KMS-11 (cell line): ENCODE measurements around the gene ADAM23.

Experiments
- H2AFZ ChIP-seq: fragments of 200-600 bp; sonication (generic); 2 replicates; pipeline ENCODE4 v1.6.1; 2016; ENCODE audit warnings: antibody characterized with exemption, mixed run types, low read depth
- H3K27ac ChIP-seq: fragments of 200-600 bp; sonication (generic); 2 replicates; pipeline ENCODE4 v1.6.1; 2016; ENCODE audit warnings: mild to moderate bottlenecking, mixed run types
- H3K27me3 ChIP-seq: fragments of 200-600 bp; sonication (generic); 2 replicates; pipeline ENCODE4 v1.6.1; 2017; ENCODE audit warnings: mild to moderate bottlenecking, low read depth, mixed run types, moderate library complexity; ENCODE audit not compliant: insufficient read depth
- H3K36me3 ChIP-seq: fragments of 200-600 bp; sonication (generic); 2 replicates; pipeline ENCODE4 v1.6.1; 2017; ENCODE audit warnings: mild to moderate bottlenecking, mixed run types; ENCODE audit not compliant: insufficient read depth
- H3K4me1 ChIP-seq: fragments of 200-600 bp; sonication (generic); 2 replicates; pipeline ENCODE4 v1.6.1; 2016; ENCODE audit warnings: mild to moderate bottlenecking, low read depth, mixed run types; ENCODE audit not compliant: poor library complexity, severe bottlenecking
- H3K4me2 ChIP-seq: fragments of 200-600 bp; sonication (generic); 2 replicates; pipeline ENCODE4 v1.7.0; 2016; ENCODE audit warnings: mild to moderate bottlenecking, mixed run types
- H3K4me3 ChIP-seq: fragments of 200-600 bp; sonication (generic); IDR thresholded peaks from 2 replicates; pipeline ENCODE4 v1.6.1; 2017; ENCODE audit warnings: low read depth, low read length, mixed read lengths; ENCODE audit not compliant: insufficient read depth
- H3K79me2 ChIP-seq: fragments of 200-600 bp; sonication (generic); 2 replicates; pipeline ENCODE4 v1.6.1; 2016; ENCODE audit warnings: low read depth, mixed run types; ENCODE audit not compliant: insufficient read depth
- H3K9ac ChIP-seq: fragments of 200-600 bp; sonication (generic); 2 replicates; pipeline ENCODE4 v1.6.1; 2016; ENCODE audit warnings: mild to moderate bottlenecking, mixed run types
- H4K20me1 ChIP-seq: fragments of 200-600 bp; sonication (generic); 2 replicates; pipeline ENCODE4 v1.6.1; 2016; ENCODE audit warnings: mild to moderate bottlenecking, mixed run types; ENCODE audit not compliant: insufficient read depth
- CTCF ChIP-seq: fragments of 200-600 bp; sonication (generic); conservative IDR thresholded peaks from 2 replicates; pipeline ENCODE4 v1.6.1; 2017; ENCODE audit warnings: low read depth, mild to moderate bottlenecking, antibody characterized with exemption, low read length, moderate library complexity, mixed read lengths

ADAM23 gene

GRCh38 chr2:206570199-206570598, 126.9 kb downstream of the ADAM23 start:
- H3K36me3 ChIP-seq, result no peaks in the 10 kb centered on the region
- H3K27me3 ChIP-seq, result no peaks in the 10 kb centered on the region

DNA sequence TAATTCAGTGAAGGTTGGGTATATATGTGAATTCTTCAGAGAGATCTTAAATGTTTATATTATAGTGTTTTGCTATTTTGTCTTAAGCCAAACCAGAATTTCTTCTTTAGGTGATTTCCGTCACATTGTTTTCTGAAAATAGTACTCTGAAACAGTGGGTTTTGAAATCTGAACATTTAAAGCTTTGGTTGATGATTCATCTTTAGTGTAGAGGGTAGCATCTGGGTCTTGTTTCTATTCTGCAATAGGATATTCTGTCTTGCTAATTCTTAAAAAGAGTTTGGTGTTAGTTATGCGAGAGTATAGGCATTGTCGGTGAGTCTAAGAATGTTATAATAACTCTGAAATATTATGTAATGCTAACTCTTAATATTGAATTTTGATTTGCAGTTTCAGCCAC, 129.4 kb downstream of the ADAM23 start:
- Histone ChIP-seq H3K4me1 (no peaks in the 10 kb centered on the region), H2AFZ (no peak overlapping the region), H3K4me3 (no peak overlapping the region), H3K79me2 (no peaks in the 10 kb centered on the region), H3K27ac (no peak overlapping the region), H3K36me3 (no peaks in the 10 kb centered on the region), H4K20me1 (no peaks in the 10 kb centered on the region), H3K27me3 (no peaks in the 10 kb centered on the region), H3K9ac (no peak overlapping the region), H3K4me2 (no peak overlapping the region)
- TF ChIP-seq CTCF, result no peak

More at GRCh38 chr2:206570199-206570598, 126.9 kb downstream of the ADAM23 start:
- no peak for TF ChIP-seq CTCF
- H3K27ac ChIP-seq, result no peak overlapping the region
- H3K4me2 ChIP-seq, result no peak overlapping the region
- H3K4me3 ChIP-seq, result no peak overlapping the region
- no peaks in the 10 kb centered on the region for H3K79me2 ChIP-seq
- no peaks in the 10 kb centered on the region for H3K4me1 ChIP-seq
- H3K9ac ChIP-seq, result no peak overlapping the region
- no peak overlapping the region for H2AFZ ChIP-seq
- no peaks in the 10 kb centered on the region for H4K20me1 ChIP-seq

DNA sequence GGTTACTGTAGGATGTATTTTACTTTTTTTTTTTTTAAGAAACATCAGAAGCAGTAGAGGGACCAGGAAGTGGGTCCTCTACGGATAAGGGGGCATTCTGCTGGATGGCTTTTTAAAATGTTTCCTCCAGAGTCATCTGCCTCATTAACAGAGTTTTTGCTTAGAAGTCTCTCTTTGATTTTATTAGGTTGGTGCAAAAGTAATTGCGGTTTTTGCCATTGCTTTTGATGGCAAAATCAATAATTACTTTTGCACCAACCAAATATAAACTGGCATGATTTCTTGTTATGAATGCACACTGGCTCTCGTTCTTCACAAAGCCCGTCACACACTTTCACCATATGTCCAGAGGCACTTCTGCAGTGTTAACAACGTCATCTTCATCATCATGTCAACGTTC, 130.5 kb downstream of the ADAM23 start:
- H3K27me3 ChIP-seq, result no peaks in the 10 kb centered on the region
- TF ChIP-seq CTCF, result no peak

GRCh38 chr2:206584323-206585116, 141.2 kb downstream of the ADAM23 start:
- Histone ChIP-seq H3K27me3 (no peaks in the 10 kb centered on the region), H3K9ac (no peak overlapping the region), H3K4me3 (no peak overlapping the region), H2AFZ (no peak overlapping the region), H3K79me2 (no peaks in the 10 kb centered on the region), H4K20me1 (no peaks in the 10 kb centered on the region), H3K27ac (no peak overlapping the region), H3K4me2 (no peak overlapping the region), H3K36me3 (no peaks in the 10 kb centered on the region), H3K4me1 (no peaks in the 10 kb centered on the region)
- TF ChIP-seq CTCF, result no peak

More for the DNA sequence above, 130.5 kb downstream of the ADAM23 start:
- H3K4me1 ChIP-seq, result no peaks in the 10 kb centered on the region
- H3K4me3 ChIP-seq, result no peak overlapping the region
- no peak overlapping the region for H3K9ac ChIP-seq
- no peaks in the 10 kb centered on the region for H3K36me3 ChIP-seq
- H3K4me2 ChIP-seq, result no peak overlapping the region
- H3K27ac ChIP-seq, result no peak overlapping the region
- H2AFZ ChIP-seq, result no peak overlapping the region
- no peaks in the 10 kb centered on the region for H3K79me2 ChIP-seq
- no peaks in the 10 kb centered on the region for H4K20me1 ChIP-seq
